ENCODE measurements around the gene NCDN.
"Not testable (repeated sequence)": the region's sequence is repeated elsewhere in the genome, so short reads cannot be mapped to it uniquely, and the experiment has no call there.

Gene NCDN

DNA sequence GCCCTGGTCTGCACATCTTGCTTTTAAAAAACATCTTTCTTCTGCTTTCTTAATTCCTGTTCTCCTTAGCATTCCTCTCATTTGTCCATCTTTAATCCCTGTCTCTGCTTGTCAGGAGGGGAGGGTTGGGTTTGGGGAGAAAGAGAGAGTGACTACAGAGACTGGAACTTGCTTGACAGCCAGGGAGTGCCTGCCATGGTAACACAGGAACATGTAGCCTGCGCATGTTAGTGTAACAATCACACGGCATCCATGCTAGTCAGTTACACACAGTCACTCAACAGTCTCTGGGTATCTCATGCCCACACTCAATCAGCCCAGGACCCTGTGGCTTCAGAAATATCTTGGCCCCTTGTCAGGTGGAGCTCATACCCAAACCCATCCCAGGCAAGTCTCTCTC, 14.7 kb downstream of the NCDN start:
- no peak for DNase-seq

DNA sequence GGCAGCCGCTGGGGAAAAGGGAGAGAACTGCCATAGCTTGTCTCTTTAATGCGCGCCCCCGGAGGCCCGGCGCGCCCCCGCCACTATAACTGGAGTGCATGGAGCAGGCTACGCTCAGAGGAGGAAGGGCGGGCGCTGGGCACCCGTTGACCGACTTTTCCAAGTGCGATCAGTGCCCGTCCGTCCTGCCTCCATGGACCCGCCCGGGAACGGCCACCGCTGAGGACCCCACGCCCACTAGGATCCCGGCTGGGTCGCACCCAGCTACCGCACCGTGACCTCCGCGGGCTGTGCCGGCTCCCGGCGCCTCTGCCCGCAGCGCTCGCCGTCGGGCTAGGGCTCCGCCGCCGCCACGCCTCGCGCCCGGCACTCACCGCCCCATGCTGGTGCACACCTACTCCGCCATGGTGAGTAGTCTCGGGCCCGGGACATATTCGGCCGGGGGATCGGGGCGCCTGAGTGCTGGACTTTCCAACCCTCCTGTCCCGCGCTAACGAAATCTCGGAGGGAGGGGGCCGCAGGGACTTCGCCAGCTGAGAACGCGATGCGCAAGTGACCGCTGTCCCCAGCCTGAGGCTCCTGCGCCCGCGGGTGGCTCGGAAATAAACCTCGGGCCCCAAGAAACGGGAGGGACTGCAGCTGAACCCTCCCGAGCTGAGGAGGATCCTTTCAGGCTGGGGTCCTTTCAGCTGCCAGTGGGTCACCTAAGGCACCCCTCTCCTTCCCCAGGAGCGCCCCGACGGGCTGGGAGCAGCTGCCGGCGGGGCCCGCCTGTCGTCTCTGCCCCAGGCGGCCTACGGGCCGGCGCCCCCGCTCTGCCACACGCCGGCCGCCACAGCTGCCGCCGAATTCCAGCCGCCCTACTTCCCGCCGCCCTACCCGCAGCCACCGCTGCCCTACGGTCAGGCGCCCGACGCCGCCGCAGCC, 15.9 kb downstream of the NCDN start, which contains the start of gene TFAP2E:
TSS of gene TFAP2E (plus strand) at position 117 of the 927 bp plus-strand sequence. CDS start at position 381, 264 bp downstream.
- no peak for DNase-seq

DNA sequence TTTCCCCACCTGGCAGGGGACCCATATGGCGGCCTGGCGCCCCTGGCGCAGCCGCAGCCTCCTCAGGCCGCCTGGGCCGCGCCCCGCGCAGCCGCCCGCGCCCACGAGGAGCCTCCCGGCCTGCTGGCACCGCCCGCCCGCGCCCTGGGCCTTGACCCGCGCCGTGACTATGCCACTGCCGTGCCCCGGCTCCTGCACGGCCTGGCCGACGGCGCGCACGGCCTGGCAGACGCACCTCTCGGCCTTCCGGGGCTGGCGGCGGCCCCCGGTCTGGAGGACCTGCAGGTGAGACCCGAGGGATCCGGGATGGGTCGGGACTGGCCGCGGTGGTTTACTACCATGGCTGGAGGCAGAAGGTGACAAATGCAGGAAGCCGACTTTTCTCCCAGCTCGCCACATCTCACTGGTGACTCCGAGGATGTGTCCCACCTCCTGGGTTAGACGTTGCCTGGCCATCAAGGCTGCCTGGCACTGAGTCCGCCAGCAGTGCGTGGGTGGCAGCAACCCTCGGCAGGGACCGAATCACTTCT, 16.6 kb downstream of the NCDN start:
- DNase-seq, result no peak

DNA sequence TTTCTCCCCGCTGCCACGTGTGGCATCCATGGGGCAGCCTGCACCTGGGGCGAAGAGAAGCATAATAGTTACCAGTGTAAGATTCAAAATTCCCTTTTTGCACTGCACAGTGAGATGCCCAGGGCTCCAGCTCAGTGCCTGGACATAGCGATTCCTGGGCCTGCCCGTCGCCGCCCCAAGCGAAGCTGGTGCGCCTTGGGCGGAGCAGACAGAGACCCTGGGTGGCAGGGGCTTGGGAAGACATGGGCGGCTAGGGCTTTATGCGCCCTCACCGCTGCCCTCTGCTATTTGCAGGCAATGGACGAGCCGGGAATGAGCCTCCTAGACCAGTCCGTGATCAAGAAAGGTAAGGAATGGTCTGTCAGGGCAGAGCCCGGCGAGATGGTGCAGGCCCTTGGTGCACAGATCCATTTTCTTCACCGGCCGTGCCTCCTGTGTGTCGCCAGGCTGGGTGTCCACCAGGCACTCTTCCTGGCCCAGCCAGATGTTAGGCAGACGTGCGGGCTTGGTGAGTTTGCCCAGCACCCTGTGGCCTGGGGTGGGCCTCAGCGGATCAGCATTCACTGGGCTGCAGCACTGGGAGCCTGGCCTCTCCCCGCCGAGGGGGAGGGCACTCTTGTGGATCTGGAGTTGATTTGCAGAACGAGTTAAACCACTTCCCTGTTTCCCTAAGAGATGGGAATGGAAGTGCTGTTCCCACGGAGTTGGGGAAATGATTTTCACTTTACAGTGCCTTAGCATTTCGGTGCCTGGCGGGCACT, 17.2 kb downstream of the NCDN start:
- DNase-seq, result no peak

DNA sequence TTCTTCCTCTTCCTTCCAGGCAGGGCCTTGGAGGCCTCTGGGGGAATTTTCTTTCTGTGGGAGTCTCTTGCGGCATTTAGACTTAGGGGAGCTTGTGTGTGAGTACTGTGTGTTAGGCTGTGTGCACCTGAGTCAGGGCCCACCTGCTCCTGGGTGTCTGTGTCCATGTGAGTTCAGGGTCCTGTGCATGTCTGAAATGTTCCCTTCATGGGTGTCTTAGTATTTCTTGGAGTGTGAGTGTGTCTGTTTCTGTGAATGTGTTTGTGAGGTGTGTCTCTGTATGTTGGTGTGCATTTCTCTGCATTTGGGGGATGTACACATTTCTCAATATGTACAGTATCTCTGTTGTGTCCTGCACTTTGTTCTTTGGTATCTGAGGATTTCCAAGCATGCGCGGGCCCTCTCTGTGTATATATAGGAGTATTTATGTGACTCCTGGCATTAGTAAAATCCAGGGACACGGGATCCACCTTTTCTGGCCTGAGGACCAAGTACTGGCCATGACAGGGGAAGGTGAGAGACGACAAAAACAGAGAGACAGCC, 17.9 kb downstream of the NCDN start:
- DNase-seq, result no peak

DNA sequence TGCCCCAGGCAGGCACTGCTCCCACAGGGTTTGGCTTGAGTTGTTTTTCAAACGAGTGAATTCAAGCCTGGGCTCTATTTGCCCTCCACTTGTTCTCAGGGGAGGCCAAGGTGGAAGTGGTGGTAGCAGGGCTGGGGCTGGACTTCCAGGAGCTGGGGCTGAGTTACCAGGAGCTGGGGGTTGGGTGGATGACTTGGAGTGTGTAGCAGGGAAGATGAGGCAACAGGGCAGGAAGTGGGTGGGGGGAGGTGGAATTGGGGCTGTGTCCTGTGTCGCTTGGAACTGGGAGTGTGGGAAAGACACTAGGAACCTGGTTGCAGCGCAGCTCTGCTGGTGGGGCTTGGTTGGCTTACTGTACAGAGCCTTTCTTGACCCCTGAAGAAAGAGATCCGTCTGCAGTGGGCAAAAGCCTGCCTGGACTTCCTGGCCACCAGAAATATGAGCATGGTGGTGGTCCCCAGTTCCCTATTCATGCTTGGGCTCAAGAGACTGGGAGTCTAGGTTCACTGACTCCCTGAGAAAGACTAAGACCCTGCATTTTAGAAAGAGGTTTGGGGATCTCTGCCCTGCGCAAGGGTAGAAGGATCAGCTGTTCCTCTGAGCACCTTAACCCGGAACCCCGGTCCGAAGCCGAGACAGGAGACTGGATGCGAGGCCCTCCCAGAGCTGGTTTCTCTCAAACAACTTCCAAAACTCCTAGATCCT, 18.6 kb downstream of the NCDN start:
- no peak for DNase-seq

DNA sequence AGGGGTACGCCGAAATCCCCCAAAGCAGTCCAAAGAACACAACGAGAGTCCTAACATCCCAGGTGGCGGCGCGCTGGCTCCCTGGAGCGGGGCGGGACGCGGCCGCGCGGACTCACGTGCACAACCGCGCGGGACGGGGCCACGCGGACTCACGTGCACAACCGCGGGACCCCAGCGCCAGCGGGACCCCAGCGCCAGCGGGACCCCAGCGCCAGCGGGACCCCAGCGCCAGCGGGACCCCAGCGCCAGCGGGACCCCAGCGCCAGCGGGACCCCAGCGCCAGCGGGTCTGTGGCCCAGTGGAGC, 19.1 kb downstream of the NCDN start:
- DNase-seq, result not testable (repeated sequence)

DNA sequence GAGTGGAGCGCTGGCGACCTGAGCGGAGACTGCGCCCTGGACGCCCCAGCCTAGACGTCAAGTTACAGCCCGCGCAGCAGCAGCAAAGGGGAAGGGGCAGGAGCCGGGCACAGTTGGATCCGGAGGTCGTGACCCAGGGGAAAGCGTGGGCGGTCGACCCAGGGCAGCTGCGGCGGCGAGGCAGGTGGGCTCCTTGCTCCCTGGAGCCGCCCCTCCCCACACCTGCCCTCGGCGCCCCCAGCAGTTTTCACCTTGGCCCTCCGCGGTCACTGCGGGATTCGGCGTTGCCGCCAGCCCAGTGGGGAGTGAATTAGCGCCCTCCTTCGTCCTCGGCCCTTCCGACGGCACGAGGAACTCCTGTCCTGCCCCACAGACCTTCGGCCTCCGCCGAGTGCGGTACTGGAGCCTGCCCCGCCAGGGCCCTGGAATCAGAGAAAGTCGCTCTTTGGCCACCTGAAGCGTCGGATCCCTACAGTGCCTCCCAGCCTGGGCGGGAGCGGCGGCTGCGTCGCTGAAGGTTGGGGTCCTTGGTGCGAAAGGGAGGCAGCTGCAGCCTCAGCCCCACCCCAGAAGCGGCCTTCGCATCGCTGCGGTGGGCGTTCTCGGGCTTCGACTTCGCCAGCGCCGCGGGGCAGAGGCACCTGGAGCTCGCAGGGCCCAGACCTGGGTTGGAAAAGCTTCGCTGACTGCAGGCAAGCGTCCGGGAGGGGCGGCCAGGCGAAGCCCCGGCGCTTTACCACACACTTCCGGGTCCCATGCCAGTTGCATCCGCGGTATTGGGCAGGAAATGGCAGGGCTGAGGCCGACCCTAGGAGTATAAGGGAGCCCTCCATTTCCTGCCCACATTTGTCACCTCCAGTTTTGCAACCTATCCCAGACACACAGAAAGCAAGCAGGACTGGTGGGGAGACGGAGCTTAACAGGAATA, 19.7 kb downstream of the NCDN start:
- peak; percentile 74 for DNase-seq

DNA sequence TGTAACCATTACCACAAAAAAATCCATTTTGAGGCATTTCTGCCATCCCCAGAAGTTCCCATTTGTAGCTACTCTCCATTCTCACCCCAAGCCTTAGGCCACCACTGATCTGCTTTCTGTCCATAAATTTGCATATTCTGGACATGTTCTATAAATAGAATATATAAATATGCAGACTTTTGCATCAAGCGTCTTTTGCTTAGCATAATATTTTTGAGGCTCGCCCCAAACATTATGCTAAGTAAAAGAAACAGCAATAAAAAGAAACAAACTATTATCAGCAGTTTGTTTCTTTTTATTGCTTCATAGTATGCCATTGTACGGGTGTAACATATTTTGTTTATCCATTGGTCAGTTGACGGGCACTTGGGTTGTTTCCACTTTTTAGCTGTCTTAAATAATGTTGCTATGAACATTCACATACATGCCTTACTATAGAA, 23.4 kb downstream of the NCDN start:
- no peak for DNase-seq

DNA sequence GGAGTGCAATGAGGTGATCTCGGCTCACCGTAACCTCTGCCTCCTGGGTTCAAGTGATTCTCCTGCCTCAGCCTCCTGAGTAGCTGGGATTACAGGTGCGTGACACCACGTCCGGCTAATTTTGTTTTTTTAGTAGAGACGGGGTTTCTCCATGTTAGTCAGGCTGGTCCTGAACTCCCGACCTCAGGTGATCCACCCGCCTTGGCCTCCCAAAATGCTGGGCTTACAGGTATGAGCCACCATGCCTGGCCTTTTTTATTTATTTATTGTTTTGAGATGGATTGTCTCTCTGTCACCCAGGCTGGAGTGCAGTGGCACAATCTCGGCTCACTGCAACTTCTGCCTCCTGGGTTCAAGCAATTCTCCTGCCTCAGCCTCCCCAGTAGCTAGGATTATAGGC, 24.0 kb downstream of the NCDN start:
- DNase-seq, result not testable (repeated sequence)

DNA sequence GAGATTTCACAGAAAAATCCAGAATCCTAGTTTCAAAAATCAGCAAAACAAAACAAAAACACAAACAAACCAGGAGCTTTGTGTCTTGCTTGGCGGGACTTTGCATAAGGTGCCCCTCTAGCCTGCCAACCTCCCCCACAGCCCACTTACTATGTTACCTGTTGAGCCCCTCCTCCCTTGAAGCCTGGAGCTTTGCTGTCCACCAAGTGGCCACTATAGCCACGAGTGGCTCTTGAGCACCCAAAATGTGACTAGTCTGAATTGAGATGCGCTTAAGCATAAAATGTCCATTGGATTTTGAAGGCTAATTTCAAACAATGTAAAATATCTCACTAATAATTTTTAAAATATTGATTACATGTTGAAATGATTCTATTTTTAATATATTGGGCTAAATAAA, 27.7 kb downstream of the NCDN start:
- DNase-seq, result no peak

DNA sequence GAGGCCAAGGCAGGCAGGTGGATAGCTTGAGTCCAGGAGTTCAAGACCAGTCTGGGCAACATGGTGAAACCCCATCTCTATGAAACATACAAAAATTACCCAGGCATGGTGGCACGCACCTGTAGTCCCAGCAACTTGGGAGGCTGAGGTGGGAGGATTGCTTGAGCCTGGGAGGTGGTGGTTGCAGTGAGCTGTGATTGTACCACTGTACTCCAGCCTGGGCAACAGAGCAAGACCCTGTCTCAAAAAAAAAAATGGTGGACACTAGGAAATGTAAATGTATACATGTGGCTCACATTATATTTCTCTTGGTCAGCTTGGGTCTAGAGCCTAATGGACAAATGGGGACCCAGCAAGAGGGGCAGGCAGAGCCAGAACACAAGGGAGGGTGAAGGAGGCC, 28.2 kb downstream of the NCDN start:
- DNase-seq, result not testable (repeated sequence)

DNA sequence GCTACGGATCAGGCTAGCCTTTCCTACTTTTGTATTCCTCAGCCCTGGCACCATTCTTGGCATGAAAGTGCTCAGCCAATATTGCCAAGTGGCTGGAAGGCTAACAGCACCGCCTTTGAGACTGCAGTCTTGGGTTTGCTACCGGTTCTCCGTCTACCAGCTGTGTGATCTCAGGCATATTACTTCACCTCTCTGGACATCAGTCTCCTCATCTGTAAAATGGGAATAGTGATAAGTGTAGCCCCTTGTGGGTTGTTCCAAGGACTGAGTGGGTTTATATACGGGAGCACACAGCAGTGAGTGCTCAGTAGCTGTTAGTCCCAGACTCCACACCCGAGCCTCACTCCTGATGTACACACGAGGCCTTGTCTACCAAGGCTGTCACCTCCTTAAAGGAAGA, 29.2 kb downstream of the NCDN start:
- DNase-seq, result no peak

DNA sequence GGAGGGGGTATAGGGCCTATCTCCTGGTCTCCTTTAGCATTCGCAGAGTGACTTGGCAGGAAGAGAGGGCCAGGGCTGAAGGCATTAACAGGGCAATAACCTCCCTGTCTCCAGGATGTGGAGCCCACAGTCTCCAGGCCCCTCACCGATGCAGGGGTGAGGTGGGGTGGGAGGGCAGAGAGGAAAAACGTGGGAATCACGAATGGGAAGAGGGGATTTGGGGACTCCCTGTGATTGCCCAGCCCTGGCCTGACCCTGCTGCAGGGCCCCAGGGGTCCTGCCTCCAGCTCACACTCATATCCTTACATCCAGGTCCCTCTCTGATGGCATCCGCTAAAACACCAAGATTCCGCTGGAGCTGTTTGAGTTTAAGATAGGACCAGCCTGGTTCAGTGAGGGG, 30.1 kb downstream of the NCDN start:
- no peak for DNase-seq

DNA sequence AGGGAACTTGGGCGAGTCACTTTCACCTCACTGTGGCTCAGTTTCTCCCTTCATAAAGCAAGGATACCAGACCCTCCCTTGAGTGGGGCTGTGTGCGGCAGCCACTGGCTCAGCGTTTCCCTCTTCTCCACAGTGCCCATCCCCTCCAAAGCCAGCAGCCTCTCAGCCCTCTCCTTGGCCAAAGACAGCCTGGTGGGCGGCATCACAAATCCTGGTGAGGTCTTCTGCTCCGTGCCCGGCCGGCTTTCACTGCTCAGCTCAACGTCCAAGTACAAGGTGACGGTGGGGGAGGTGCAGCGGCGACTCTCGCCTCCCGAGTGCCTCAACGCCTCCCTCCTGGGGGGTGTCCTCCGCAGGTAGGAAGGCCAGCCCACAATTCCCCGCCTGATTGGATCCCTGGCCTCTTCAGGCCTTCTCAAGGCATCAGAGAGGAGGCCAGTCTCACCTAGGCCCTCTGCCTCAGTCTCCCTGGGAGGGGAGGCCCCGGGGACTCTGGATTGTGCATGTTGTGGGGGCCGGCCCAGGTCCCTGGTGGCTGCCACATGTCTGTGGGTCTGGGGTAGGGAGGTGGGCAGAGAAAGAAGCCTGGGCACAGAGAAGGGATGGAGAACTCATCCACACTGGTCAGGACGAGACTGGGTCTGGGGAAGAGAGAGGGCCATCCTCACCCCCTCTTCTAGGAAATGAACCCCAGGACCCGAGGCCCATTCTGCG, 30.8 kb downstream of the NCDN start:
- DNase-seq, result no peak

DNA sequence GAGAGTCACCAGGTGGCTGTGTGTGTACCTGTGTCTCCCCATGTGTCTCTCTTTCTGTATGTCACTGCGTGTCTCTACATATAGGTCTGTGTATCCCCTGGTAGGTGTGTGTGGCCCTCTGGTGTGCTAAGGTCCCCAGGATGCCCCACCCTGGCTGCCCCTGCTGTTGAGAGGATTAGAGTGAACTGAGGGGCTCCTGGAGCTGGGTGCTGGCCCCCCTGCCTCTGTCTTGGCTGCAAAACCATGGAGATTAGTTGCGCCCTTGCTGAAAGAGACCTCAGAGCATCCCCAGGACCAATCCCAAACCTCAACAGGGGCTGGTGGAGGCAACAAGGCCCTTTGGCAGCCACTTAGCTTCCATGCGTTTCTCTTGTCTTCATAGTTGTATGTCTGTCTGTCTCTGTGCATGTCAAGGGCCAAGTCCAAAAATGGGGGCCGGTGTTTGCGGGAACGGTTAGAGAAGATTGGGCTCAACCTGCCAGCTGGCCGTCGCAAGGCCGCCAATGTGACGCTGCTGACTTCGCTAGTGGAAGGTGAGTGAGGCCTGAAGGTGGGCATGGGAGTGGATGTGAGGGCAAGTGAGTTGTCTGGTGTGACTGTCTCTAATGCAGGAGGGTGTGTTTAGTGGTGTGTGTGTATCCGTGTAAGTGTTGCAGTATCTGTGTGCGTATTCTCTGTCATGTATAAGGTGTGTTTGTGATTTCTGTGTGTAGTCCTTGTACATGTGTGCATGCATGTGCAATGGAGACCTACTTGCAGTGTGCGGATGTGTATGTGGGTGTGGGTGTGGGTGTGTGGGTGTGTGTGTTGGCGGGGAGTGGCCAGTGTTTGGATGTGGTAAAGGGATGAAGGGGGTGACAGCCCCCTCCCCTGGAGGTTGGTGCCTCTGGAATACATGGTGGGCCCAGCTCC, 32.2 kb downstream of the NCDN start:
- DNase-seq, result no peak

DNA sequence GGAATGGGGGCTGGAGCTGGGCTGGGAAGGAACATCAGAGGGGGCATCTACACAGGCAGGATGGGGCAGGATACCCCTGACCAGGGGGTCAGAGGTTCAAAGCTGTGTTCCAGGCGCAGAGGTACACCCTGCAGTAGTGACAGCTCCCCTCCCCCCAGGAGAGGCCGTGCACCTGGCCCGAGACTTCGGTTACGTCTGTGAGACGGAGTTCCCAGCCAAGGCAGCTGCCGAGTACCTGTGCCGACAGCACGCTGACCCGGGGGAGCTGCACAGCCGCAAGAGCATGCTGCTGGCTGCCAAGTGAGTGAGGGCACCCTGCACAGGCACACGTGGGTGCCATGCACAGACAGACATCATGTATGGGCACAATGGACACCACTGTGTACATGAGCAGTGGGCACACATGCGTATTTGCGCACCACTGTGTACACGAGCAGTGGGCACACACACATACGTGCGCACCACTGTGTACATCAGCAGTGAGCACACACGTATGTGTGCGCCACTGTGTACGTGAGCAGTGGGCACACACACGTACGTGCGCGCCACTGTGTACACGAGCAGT, 33.0 kb downstream of the NCDN start:
- DNase-seq, result no peak

DNA sequence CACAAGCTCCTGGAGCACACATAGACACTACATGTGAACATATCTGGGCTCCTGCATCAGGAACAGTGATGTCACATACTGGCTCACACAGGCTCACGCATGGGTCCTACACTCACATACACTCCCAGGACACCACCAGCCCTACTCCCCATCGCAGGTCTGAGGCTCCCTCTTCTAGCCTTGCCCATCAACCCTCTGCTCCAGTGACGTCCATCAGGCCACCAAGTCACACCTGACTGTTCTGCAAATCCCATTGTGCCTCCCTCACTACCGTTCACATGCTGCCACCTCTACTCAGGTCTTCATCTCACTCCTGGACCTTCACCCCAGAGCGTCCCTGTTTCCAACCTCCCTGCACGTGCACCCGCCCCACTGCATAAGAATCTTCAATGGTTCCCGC, 33.6 kb downstream of the NCDN start:
- DNase-seq, result no peak

DNA sequence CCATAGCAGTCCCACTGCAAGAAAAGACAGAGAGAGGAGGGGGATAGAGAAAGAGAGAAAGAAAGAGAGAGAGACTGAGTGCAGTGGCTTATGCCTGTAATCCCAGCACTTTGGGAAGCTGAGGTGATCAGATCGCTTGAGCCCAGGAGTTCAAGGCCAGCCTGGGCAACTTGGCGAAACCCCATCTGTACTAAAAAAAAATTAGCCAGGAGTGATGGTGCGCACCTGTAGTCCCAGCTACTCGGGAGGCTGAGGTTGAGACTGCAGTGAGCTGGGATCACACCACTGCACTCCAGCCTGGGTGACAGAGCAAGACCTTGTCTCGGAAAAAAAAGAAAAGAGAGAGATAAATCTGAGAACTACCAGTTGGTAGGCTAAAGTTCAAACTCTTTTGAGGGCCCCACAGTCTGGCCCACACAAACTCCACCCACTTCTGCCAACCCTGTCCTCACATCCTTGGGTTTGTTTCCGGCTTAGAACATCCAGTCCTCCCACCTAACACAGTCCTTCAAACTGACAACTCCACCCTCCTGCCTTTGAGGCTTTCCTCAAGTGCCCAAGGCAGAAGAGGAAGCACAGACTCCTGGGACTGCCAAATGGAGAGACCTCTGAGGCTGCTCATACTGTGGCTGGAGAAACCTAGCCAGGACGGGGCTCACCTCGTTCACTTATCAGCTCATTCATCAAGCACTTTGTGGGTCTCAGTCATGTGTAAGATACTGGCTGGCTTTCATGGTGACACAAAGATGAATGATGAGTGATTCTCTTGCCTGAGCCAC, 35.6 kb downstream of the NCDN start:
- DNase-seq, result no peak

Measured in activated CD4-positive, alpha-beta T cell treated with anti-CD3 and anti-CD28 coated beads, Interleukin-2, amount 50 U/mL, for 16 hours (primary cell).